NCI-H446 treated with DMSO at 0.1 percent for 48 hours (cell line): ENCODE results near the gene GIPR.
"Not testable (repeated sequence)": the region's sequence is repeated elsewhere in the genome, so short reads cannot be mapped to it uniquely, and the experiment has no call there.

Source experiments
- DNase-seq: peaks from one replicate; lab custom pipeline; 2025; lab: John Stamatoyannopoulos, UW

The GIPR gene

GRCh38 chr19:45667620-45668341 is at the start of gene GIPR:
TSS of gene GIPR (plus strand) at chr19:45668221. CDS start at chr19:45669521, 1,300 bp downstream.
- DNase-seq, result no peak

- no peak for DNase-seq
Measured at GRCh38 chr19:45621389-45621788, 46.6 kb upstream of the GIPR start.

- no peak for DNase-seq
Measured at GRCh38 chr19:45621976-45622503, 46.0 kb upstream of the GIPR start.

GRCh38 chr19:45623984-45624383 is 44.0 kb upstream of the GIPR start:
- no peak for DNase-seq

- not testable (repeated sequence) for DNase-seq
Measured at GRCh38 chr19:45628219-45628618, 39.8 kb upstream of the GIPR start.

GRCh38 chr19:45629704-45630103 is 38.3 kb upstream of the GIPR start:
- no peak for DNase-seq

GRCh38 chr19:45630463-45630862 is 37.6 kb upstream of the GIPR start:
- DNase-seq, result peak; percentile 3

- DNase-seq, result peak; percentile 66
Measured at GRCh38 chr19:45632468-45633196, 35.4 kb upstream of the GIPR start.

GRCh38 chr19:45636275-45636674 is 31.7 kb upstream of the GIPR start:
- no peak for DNase-seq

GRCh38 chr19:45636902-45637301 is 31.1 kb upstream of the GIPR start:
- no peak for DNase-seq

GRCh38 chr19:45637890-45638667 is 29.9 kb upstream of the GIPR start:
- DNase-seq, result no peak

- DNase-seq, result peak; percentile 5
Measured at GRCh38 chr19:45638930-45639729, 28.9 kb upstream of the GIPR start, which contains the start of gene EML2. TSS of gene EML2 (minus strand) at chr19:45639397. CDS start at chr19:45639376, 21 bp downstream.

GRCh38 chr19:45640849-45641273 is 27.2 kb upstream of the GIPR start:
- no peak for DNase-seq

GRCh38 chr19:45641274-45642105 is 26.5 kb upstream of the GIPR start:
- DNase-seq, result no peak

- peak; percentile 55 for DNase-seq
Measured at GRCh38 chr19:45643024-45643926, 24.7 kb upstream of the GIPR start.

- no peak for DNase-seq
Measured at GRCh38 chr19:45643927-45644771, 23.9 kb upstream of the GIPR start.

- no peak for DNase-seq
Measured at GRCh38 chr19:45645068-45645630, 22.9 kb upstream of the GIPR start.
